ENCODE results near the gene RBPMS2. TPM values are rescaled to one million over a fixed set of nuclear protein-coding genes. Genes with fewer than 3 reads are reported as not detected.
"Not testable (repeated sequence)": the region's sequence is repeated elsewhere in the genome, so short reads cannot be mapped to it uniquely, and the experiment has no call there.

RBPMS2 gene
- total RNA-seq, 1 donor, result 0.27 TPM

GRCh38 chr15:64755427-64755940 lies 19.9 kb downstream of the RBPMS2 start:
- no peak for DNase-seq (ENCODE audit: low read depth in 2 of 3, low spot score in 2 of 3)

- no peak for DNase-seq (ENCODE audit: low read depth in 2 of 3, low spot score in 2 of 3)
Observed at GRCh38 chr15:64754663-64755426, 20.5 kb downstream of the RBPMS2 start.

DNA sequence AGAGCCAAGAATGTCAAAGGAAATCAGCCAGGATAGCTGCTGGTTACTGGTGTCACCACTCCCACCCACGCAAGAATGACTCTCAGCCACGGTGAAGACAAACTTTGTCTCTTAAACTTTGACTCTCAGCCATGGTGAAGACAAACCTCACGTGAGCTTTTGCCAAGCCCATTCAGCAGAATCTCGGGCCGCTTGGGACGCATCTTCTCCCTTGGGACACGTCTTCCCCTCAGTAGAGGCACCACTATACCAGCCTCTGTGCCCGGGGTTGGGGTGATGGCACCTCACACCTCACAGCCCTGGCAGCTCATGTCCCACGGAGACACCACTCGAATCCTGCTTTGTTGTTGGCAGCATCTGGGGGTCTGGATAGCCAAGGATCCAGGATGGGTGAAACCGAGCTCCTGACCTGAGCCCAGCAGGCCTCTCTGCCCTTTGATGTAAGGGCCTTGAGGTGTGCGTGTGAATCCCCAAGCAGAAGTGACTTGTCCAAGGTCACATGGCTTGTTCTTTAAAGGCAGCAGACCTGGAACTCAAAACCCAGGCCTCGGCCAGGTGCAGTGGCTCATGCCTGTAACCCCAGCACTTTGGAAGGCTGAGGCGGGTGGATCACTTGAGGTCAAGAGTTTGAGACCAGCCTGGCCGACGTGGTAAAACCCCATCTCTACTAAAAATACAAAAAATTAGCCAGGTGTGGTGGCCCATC lies 21.8 kb downstream of the RBPMS2 start:
- DNase-seq (ENCODE audit: low read depth in 2 of 3, low spot score in 2 of 3), result no peak

DNA sequence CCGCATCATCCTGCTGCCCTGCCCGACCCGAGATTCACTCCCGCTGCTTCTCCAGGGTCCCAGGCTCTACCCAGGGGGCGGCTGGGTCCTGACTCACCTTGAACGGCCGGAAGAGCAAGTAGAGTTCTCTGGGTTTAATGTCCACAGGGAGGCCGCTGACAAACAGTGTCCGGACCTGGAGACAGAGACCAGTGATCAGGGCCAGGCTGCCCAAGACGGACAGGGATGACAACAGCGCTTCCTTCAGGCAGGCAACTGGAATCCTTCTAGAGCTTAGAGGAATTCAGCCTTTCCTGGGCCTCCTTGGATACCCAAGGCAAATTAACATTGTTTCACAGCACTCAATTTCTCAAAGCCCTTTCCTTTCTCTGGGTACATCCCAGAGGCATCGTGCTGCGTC lies 23.9 kb downstream of the RBPMS2 start:
- DNase-seq (ENCODE audit: low read depth in 2 of 3, low spot score in 2 of 3), result no peak

- DNase-seq (ENCODE audit: low read depth in 2 of 3, low spot score in 2 of 3), result no peak
Observed at GRCh38 chr15:64749999-64750657, 25.3 kb downstream of the RBPMS2 start.

GRCh38 chr15:64749167-64749566 lies 26.2 kb downstream of the RBPMS2 start:
- DNase-seq (ENCODE audit: low read depth in 2 of 3, low spot score in 2 of 3), result no peak

DNA sequence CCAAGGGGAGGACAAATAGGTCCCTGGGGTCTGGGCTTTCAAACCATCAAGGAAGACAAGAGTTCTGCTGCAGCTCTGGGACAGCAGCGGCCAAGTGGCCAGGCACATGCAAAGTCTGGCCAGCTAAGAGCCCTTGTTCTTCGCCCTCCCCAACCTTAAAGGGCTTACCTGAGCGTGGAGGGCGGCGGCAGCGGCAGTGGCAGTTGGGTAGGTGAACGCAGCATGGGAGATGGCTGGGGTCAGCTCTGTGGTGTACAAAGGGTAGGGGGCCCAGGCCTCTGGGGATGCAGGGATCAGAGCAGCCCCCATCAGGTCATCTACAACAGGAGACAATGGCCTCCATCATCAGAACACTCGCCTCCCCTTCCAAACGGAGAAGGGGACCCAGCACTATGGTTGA lies 27.1 kb downstream of the RBPMS2 start:
- no peak for DNase-seq (ENCODE audit: low read depth in 2 of 3, low spot score in 2 of 3)

- no peak for DNase-seq (ENCODE audit: low read depth in 2 of 3, low spot score in 2 of 3)
Observed at GRCh38 chr15:64747578-64747977, 27.8 kb downstream of the RBPMS2 start.

DNA sequence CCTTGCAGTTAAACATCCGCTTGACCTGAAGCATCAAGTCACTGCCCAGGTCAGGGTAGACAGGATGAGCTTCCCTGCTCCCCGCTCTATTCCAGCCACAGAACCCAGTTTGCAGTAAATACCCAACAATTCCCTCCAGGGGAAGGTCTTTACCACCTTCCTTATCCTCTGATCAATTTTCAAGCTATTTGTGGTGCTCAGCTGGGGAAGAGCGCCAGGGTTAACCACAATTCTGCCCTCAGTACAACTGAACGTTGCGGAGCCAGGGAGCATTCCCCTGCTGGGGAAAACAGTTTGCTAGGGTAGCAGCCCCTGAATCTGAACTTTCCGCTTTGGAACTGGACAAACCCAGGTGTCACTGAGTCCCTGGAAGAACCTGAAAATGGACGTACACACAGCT lies 28.5 kb downstream of the RBPMS2 start:
- DNase-seq (ENCODE audit: low read depth in 2 of 3, low spot score in 2 of 3), result no peak

- DNase-seq (ENCODE audit: low read depth in 2 of 3, low spot score in 2 of 3), result no peak
Observed at GRCh38 chr15:64746356-64746755, 29.0 kb downstream of the RBPMS2 start.

DNA sequence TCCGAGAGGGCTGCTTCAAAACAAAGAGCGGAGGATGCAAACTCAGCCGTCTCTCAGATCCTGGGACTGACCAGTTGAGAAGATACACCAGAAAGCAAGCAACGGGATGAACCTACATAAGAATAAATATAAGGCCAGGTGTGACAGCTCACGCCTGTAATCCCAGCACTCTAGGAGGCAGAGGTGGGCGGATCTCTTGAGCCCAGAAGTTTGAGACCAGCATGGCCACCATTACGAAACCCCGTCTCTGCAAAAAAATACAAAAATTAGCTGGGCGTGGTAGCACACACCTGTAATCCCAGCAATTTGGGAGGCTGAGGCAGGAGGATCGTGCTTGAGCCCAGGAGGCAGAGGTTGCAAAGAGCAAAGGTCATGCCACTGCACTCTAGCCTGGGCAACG lies 31.7 kb downstream of the RBPMS2 start:
- DNase-seq (ENCODE audit: low read depth in 2 of 3, low spot score in 2 of 3), result no peak

DNA sequence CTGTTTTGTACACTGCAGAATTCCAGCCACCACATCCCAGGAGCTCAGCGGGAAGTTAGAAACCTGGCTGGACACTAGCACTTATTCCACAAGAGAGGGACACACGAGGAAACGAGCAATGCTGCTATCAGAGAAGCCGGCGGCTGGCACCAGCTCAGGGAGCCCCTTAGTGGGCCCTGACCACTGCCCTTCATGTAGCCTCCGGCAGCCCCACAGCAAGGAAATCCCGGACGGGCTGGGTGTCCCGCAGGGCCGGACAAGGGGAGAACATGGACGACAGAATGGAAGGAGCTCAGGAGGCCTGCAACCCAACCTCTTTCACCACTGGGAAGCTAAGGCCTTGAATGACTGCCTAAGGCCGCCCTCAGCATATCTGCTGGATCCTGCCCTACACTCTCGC lies 32.5 kb downstream of the RBPMS2 start:
- DNase-seq (ENCODE audit: low read depth in 2 of 3, low spot score in 2 of 3), result no peak

DNA sequence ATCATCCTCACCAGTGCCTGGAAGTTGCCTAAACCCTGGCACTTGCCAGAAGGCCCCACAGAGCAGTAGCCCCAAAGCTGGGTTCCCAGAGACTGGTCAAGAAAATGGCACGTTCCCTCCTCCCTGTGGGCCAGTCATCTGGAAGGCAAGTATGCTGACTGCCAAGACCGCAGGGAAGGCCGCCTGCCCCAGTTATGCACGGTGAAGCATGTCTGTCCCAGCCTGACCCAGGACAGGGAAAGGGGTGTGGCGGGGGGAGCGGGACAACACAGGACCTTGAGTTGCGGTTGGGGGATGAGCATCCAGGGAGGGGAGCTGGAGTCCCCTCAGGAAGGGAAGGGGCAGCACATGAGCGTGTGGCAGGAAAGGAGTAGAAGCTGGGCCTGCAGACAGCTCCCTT lies 33.0 kb downstream of the RBPMS2 start:
- DNase-seq (ENCODE audit: low read depth in 2 of 3, low spot score in 2 of 3), result no peak

DNA sequence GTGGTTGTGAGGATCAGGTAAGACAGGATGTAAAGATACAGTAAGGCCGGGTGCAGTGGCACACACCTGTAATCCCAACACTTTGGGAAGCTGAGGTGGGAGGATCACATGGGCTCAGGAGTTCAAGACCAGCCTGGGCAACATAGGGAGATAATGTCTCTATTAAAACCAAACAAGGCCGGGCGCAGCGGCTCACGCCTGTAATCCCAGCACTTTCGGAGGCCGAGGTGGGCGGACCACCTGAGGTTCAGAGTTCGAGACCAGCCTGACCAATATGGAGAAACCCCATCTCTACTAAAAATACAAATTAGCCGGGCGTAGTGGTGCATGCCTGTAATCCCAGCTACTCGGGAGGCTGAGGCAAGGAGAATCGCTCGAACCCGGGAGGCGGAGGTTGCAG lies 33.7 kb downstream of the RBPMS2 start:
- not testable (repeated sequence) for DNase-seq (ENCODE audit: low read depth in 2 of 3, low spot score in 2 of 3)

GRCh38 chr15:64740311-64741170 lies 34.8 kb downstream of the RBPMS2 start:
- DNase-seq (ENCODE audit: low read depth in 2 of 3, low spot score in 2 of 3), result no peak

DNA sequence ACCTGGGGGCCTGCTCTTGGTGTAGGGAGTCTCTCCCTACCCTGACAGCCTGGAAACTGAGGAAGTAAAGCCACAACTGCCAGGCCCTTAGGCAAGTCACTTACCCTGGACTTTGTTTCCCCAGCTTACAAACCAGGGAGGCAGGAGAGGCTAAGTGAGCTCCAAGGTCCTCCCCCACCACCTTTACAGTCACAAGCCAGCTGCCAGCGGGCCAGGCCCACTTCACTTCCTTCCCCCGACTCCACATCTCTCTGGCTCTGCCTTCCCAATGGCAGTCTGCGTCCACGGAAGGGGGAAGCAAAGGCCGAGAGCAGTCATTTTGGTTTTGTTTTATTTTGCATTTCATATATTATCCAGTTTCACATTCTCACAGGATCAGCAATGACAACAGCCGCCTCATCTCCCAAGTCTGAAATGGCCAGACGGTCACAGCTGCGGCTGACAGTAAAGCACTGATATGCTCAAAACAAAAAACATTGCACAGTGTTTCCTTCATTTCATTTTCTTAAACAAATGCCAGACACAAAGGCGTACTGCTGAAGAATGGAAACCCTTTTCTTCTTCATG lies 35.7 kb downstream of the RBPMS2 start:
- DNase-seq (ENCODE audit: low read depth in 2 of 3, low spot score in 2 of 3), result no peak

DNA sequence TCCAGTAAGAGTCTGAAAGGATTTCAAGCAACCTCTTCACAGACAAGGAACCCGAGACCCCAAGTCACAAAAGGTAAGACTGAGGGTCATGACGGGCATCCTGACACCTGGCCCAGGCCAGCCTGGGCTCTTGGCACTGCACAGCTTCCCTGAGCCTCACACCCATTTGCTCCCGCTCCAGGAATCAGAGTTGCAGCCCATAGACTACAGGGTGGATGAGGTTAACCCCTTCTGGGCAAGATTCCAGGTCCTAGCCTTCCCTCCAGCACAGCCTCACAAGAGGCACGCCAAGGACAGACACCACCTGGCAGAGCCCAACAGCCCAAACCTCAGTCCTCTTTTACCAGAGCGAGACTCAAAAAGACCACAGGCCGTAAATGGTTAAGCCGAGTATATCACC lies 36.2 kb downstream of the RBPMS2 start:
- DNase-seq (ENCODE audit: low read depth in 2 of 3, low spot score in 2 of 3), result no peak

DNA sequence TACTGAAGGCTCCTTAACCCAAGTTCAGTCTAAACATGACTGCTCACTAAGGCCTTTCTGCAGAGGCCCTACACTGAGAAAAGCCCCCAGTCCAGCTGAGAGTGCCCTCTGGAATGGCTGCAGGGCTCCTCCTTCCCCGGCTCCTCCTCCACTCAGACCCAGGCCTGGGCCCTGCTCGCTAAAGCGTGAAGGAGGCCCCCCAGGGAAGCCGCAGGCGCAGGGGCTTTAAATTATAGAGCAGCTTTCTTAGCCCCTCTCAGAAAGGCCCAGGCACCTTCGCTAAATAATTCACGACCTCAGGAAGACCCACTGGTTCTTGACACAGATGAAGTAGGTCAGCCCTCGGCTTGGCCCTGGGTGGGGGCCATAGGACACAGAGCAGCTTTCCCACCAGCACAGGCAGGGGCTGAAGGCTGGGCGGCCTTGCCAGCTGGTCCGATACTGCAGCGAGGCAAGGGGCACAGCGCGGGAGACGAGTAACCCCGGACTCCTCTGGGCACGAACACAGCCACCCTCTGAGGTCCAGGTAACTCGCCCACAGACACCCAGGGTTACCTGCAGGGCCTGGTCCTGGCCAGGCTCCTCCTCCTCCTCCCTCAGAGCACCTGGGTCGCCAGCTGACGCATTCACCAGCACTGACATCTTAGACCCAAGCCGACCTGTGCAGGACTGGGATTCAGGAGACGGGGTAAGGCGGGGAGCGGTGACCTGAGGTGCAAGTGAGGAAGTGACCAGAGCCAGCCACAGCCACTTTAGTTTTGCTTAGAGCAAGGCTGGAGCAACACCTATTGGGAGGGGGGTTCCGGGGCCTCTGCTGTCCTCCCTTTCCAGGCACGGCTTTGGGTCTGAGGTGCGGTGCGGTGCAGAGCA lies 36.9 kb downstream of the RBPMS2 start:
- DNase-seq (ENCODE audit: low read depth in 2 of 3, low spot score in 2 of 3), result no peak

DNA sequence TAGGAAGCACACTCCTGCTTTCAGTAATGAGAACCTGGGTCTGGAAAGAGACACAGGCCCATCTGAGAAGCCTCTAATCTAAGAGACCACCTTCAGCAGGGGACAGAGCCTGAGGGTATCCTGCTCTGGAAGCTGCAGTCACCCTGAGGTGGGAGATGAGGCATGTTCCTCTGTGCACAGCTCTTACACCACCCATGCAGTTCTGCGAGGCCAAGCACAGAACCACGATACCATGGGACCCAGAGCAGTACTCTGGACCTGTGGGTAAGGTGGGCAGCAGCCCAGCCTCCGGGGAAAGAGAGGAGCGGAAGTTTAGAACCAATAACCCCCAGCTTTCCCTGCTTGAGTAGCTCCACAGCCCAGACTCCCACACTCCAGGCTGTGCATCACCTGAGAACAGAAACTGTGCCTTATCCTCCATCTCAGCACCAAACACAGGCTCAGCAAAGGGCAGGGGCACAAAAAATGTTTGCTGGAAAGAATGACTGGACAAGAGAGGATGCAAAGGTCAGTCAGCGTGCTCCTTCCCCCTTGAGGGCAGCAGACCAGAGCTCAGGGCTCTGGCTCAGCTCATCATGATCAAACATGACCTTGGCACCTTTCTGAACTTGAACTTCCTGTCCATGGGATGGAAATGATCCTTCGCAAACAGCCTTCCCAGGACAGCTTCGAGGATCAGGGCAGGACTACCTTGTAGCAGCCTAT lies 43.1 kb downstream of the RBPMS2 start:
- DNase-seq (ENCODE audit: low read depth in 2 of 3, low spot score in 2 of 3), result no peak

Measured in hematopoietic multipotent progenitor cell (in vitro differentiated cells).